B cell (primary cell): Measurements from ENCODE around the gene TLR8. TPM values are rescaled to one million over a fixed set of nuclear protein-coding genes. Genes with fewer than 3 reads are reported as not detected.

ENCODE experiments used
- ATAC-seq: fragments of 200-7000 bp; cut with Tn5 transposase; one replicate; pipeline ENCODE4 v1.10.0; 2021; ENCODE audit warnings: low read depth, mild to moderate bottlenecking, moderate number of reproducible peaks, moderate library complexity
- CTCF ChIA-PET: fragments of 350-600 bp; sonication (Branson Sonifier 250); formaldehyde crosslinking; loops from one replicate; lab custom pipeline; 2021; ENCODE audit warnings: antibody characterized with exemption, inconsistent platforms; lab: Charles Lee
- POLR2A ChIA-PET: fragments of 350-600 bp; sonication (Branson Sonifier 250); formaldehyde crosslinking; loops from one replicate; lab custom pipeline; 2021; ENCODE audit warnings: antibody characterized with exemption; lab: Charles Lee
- DNase-seq: peaks from one replicate; pipeline ENCODE4 v3.0.0; 2013
- H2AFZ ChIP-seq: 2 replicates; pipeline ENCODE4 v1.6.1; 2012; ENCODE audit warnings: mild to moderate bottlenecking, low read depth, low read length; ENCODE audit not compliant: insufficient read depth, poor library complexity, severe bottlenecking
- H3K27ac ChIP-seq, 2 donors: 1 replicate in 1 of 2; 2 replicates in 1 of 2; pipeline ENCODE4 v1.5.1; 2012 to 2013; ENCODE audit warnings: low read length in 2 of 2, mild to moderate bottlenecking in 2 of 2, moderate library complexity in 1 of 2
- H3K27me3 ChIP-seq, 4 experiments: fragments of 200-600 bp in 1 of 4; sonication (generic) in 1 of 4; replicated peaks in 1 of 4; 1 replicate in 2 of 4; 2 replicates in 2 of 4; pipeline versions ENCODE4 v1.6.1 to v1.7.0; 2013 to 2016; ENCODE audit warnings: low read length in 3 of 4, mild to moderate bottlenecking in 2 of 4, mixed read lengths in 1 of 4, moderate library complexity in 1 of 4; ENCODE audit not compliant: insufficient read depth in 4 of 4, control insufficient read depth in 3 of 4; ENCODE audit errors: control extremely low read depth in 1 of 4
- H3K36me3 ChIP-seq, 2 experiments: replicated peaks in 1 of 2; 1 replicate in 1 of 2; 2 replicates in 1 of 2; pipeline versions ENCODE4 v1.6.1 to v1.7.1; 2013; ENCODE audit warnings: low read length in 1 of 2; ENCODE audit not compliant: insufficient read depth in 2 of 2, control insufficient read depth in 1 of 2; ENCODE audit errors: control extremely low read depth in 1 of 2, extremely low read depth in 1 of 2
- H3K4me1 ChIP-seq, 2 donors: fragments of 200-600 bp in 1 of 2; sonication (generic) in 1 of 2; 1 replicate in 1 of 2; 2 replicates in 1 of 2; pipeline versions ENCODE4 v1.5.1 to v1.6.1; 2013 to 2017; ENCODE audit warnings: low read length in 2 of 2; ENCODE audit not compliant: control insufficient read depth in 2 of 2, insufficient read depth in 2 of 2
- H3K4me2 ChIP-seq: replicated peaks from 2 replicates; pipeline ENCODE3; 2012; ENCODE audit warnings: mild to moderate bottlenecking, low read depth, low read length; ENCODE audit not compliant: poor library complexity, severe bottlenecking
- H3K4me3 ChIP-seq, 5 experiments: fragments of 200-600 bp in 1 of 5; sonication (generic) in 1 of 5; 1 replicate in 3 of 5; 2 replicates in 2 of 5; pipeline versions ENCODE4 v1.5.1 to v1.7.0; 2011 to 2016; ENCODE audit warnings: low read length in 4 of 5, mild to moderate bottlenecking in 4 of 5, low read depth in 2 of 5, control low read depth in 1 of 5, moderate library complexity in 1 of 5; ENCODE audit not compliant: insufficient read depth in 1 of 5; ENCODE audit errors: control extremely low read depth in 1 of 5, extremely low read depth in 1 of 5
- H3K79me2 ChIP-seq: fragments of 200-600 bp; sonication (generic); one replicate; pipeline ENCODE4 v1.6.0; 2016; ENCODE audit warnings: low read length; ENCODE audit not compliant: control insufficient read depth, insufficient read depth
- H3K9ac ChIP-seq: fragments of 200-600 bp; sonication (generic); 2 replicates; pipeline ENCODE4 v1.6.1; 2017; ENCODE audit warnings: mild to moderate bottlenecking, low read length, moderate library complexity
- H3K9me3 ChIP-seq, 3 donors: one replicate each; pipeline versions ENCODE4 v1.6.1 to v1.7.1; 2013; ENCODE audit warnings: low read length in 2 of 3; ENCODE audit not compliant: control insufficient read depth in 2 of 3, insufficient read depth in 1 of 3; ENCODE audit errors: control extremely low read depth in 1 of 3
- H4K20me1 ChIP-seq: 2 replicates; pipeline ENCODE4 v1.6.0; 2012; ENCODE audit warnings: mild to moderate bottlenecking, low read length; ENCODE audit not compliant: insufficient read depth, control insufficient read depth, poor library complexity, severe bottlenecking
- H3K27ac Mint-ChIP-seq: one replicate; pipeline ENCODE4 v1.8.0; 2021; ENCODE audit warnings: mixed read lengths
- H3K27me3 Mint-ChIP-seq: one replicate; pipeline ENCODE4 v1.8.0; 2021; ENCODE audit warnings: mixed read lengths
- H3K4me1 Mint-ChIP-seq: one replicate; pipeline ENCODE4 v1.8.0; 2021; ENCODE audit warnings: mixed read lengths
- H3K4me3 Mint-ChIP-seq: one replicate; pipeline ENCODE4 v1.8.0; 2021; ENCODE audit warnings: mixed read lengths
- H3K9me3 Mint-ChIP-seq: one replicate; pipeline ENCODE4 v1.8.0; 2022; ENCODE audit warnings: mixed read lengths; ENCODE audit not compliant: insufficient read depth
- CTCF ChIP-seq: fragments of 200-600 bp; IDR thresholded peaks from one replicate; pipeline ENCODE4 v1.8.0; 2022; ENCODE audit warnings: antibody characterized with exemption, mild to moderate bottlenecking
- EZH2 ChIP-seq: IDR thresholded peaks from 2 replicates; pipeline ENCODE4 v1.6.1; 2012; ENCODE audit warnings: borderline replicate concordance, low read depth, mild to moderate bottlenecking, moderate library complexity, low read length; ENCODE audit not compliant: insufficient read depth, poor library complexity, severe bottlenecking
- WGBS: methylation state at CpG from one replicate; pipeline ENCODE4 v1.1.5; 2013; ENCODE audit warnings: missing lambda C conversion rate; ENCODE audit not compliant: insufficient coverage; 5-methylcytosine and 5-hydroxymethylcytosine counted together
- intact Hi-C: fragments of 100-400 bp; cut with micrococcal nuclease; formaldehyde crosslinking; loops from one replicate; pipeline ENCODE4 v1.10.0; 2022
- polyA plus RNA-seq: library from polyadenylated mRNA; depleted of rRNA; stranded (reverse); fragments of >200 nt; gene quantifications from 2 replicates; pipeline ENCODE4 v1.2.3, GENCODE V29; 2012
- total RNA-seq, 2 donors: library from RNA; stranded (reverse); fragments of 120-200 nt in 1 of 2; gene quantifications; 1 replicate in 1 of 2; 2 replicates in 1 of 2; pipeline versions ENCODE4 v1.2.3 to v1.2.4, GENCODE V29; 2013 to 2022

TLR8 gene
- total and polyA plus RNA-seq, 2 donors (not counting 1 experiment from before 2014, with no cell fraction given): 0.19 to 0.39 TPM

GRCh38 chrX:12946406-12946805 lies 40.0 kb downstream of the TLR8 start:
- peaks cover 50% of the 10 kb centered on the region for H3K79me2 ChIP-seq
- no peaks in the 10 kb centered on the region for H3K27me3 Mint-ChIP-seq
- peaks cover 6% of the 10 kb centered on the region for H4K20me1 ChIP-seq
- H3K4me3 ChIP-seq: no peak overlapping the region
- H3K9me3 Mint-ChIP-seq: no peaks in the 10 kb centered on the region
- peaks cover 49% of the 10 kb centered on the region for H3K4me1 Mint-ChIP-seq
- H3K27me3 ChIP-seq: no peaks in the 10 kb centered on the region
- H3K4me2 ChIP-seq: peak overlapping the region; percentile 71
- POLR2A ChIA-PET: interaction anchor here (0.6 to 7.9 kb wide), 5 partner anchors 29 to 713 kb away, joined by 3 to 130 read pairs (median 7); partner anchors contain the start of gene TMSB4X
- H3K9me3 ChIP-seq: no peaks in the 10 kb centered on the region
- peak overlapping the region in 1 of 2 donors; percentile 49 for H3K27ac ChIP-seq
- ATAC-seq (no peak), DNase-seq (no peak)
- 100% methylated on average over 1 of the region's 4 CpGs for WGBS
- H2AFZ ChIP-seq: no peak overlapping the region
- H3K27ac Mint-ChIP-seq: peak overlapping the region; percentile 91
- no peak overlapping the region for H3K9ac ChIP-seq
- H3K4me3 Mint-ChIP-seq: no peak overlapping the region
- CTCF ChIA-PET: interaction anchor here (0.6 to 7.4 kb wide), 59 partner anchors 9 to 788 kb away, joined by 3 to 214 read pairs (median 3); partner anchors contain the start of genes OFD1 and TMSB4X
- TF ChIP-seq CTCF (no peak), EZH2 (no peak)
- no peaks in the 10 kb centered on the region for H3K36me3 ChIP-seq
- H3K4me1 ChIP-seq: peaks cover 51 to 52% of the 10 kb centered on the region in 2 donors
- intact Hi-C loops: no loop called here

GRCh38 chrX:12946838-12947544 lies 40.6 kb downstream of the TLR8 start:
- intact Hi-C loops: loop anchor here (1.0 kb wide), 1 partner anchor 541 kb away; no protein-coding TSS in a partner anchor
- H3K9me3 ChIP-seq: no peaks in the 10 kb centered on the region
- peaks cover 50% of the 10 kb centered on the region for H3K79me2 ChIP-seq
- 0% methylated on average over 1 of the region's 5 CpGs for WGBS
- H3K4me1 ChIP-seq: peaks cover 56 to 57% of the 10 kb centered on the region in 2 donors
- peak; percentile 83 for DNase-seq
- H2AFZ ChIP-seq: peak overlapping the region; percentile 26
- H4K20me1 ChIP-seq: peaks cover 6% of the 10 kb centered on the region
- CTCF ChIA-PET: interaction anchor here (0.5 to 7.4 kb wide), 60 partner anchors 9 to 788 kb away, joined by 3 to 214 read pairs (median 4); partner anchors contain the start of genes OFD1 and TMSB4X
- H3K27me3 ChIP-seq: no peaks in the 10 kb centered on the region
- Mint-ChIP-seq H3K27ac (peak overlapping the region; percentile 91), H3K9me3 (no peaks in the 10 kb centered on the region), H3K4me1 (peaks cover 53% of the 10 kb centered on the region), H3K27me3 (no peaks in the 10 kb centered on the region), H3K4me3 (peak overlapping the region; percentile 74)
- ATAC-seq: peak; percentile 31
- peak overlapping the region in 1 of 5 experiments; percentile 38 for H3K4me3 ChIP-seq
- POLR2A ChIA-PET: interaction anchor here (0.6 to 7.9 kb wide), 6 partner anchors 28 to 713 kb away, joined by 3 to 130 read pairs (median 6); partner anchors contain the start of gene TMSB4X
- H3K36me3 ChIP-seq: no peaks in the 10 kb centered on the region
- H3K27ac ChIP-seq: peak overlapping the region; percentile 49 to 88
- H3K4me2 ChIP-seq: peak overlapping the region; percentile 71
- TF ChIP-seq EZH2 (no peak), CTCF (peak; percentile 90)
- peak overlapping the region; percentile 22 for H3K9ac ChIP-seq
